BLaER1 treated with 17β-estradiol and CSF1 and Interleukin-3, amounts not matched to agents 10 nM and 100 nM (cell line): Measurements from ENCODE around the gene SLC10A4.

ENCODE experiments used
- H3K27ac ChIP-seq, 11 experiments: shearing (Covaris generic); formaldehyde crosslinking; 2 replicates each; pipeline ENCODE4 v1.8.1; 2022
- H3K27me3 ChIP-seq, 11 experiments: shearing (Covaris generic); formaldehyde crosslinking; 2 replicates each; pipeline ENCODE4 v1.8.1; 2022
- H3K36me3 ChIP-seq, 11 experiments: shearing (Covaris generic); formaldehyde crosslinking; 2 replicates each; pipeline ENCODE4 v1.8.1; 2022
- H3K4me1 ChIP-seq, 10 experiments: shearing (Covaris generic); formaldehyde crosslinking; 2 replicates each; pipeline ENCODE4 v1.8.1; 2022
- H3K4me2 ChIP-seq, 11 experiments: shearing (Covaris generic); formaldehyde crosslinking; 2 replicates each; pipeline ENCODE4 v1.8.1; 2022
- H3K4me3 ChIP-seq, 10 experiments: shearing (Covaris generic); formaldehyde crosslinking; 2 replicates each; pipeline ENCODE4 v1.8.1; 2022
- H3K9ac ChIP-seq, 11 experiments: shearing (Covaris generic); formaldehyde crosslinking; 2 replicates each; pipeline ENCODE4 v1.8.1; 2022
- H3K9me3 ChIP-seq, 11 experiments: shearing (Covaris generic); formaldehyde crosslinking; replicated peaks in 1 of 11; 2 replicates each; pipeline ENCODE4 v1.8.1; 2022
- H4K20me1 ChIP-seq, 11 experiments: shearing (Covaris generic); formaldehyde crosslinking; 2 replicates each; pipeline ENCODE4 v1.8.1; 2022
- Cebpa-rat ChIP-seq, 11 experiments: shearing (Covaris generic); IDR thresholded peaks; 2 replicates each; pipeline ENCODE4 v1.8.1; 2022

Gene SLC10A4

DNA sequence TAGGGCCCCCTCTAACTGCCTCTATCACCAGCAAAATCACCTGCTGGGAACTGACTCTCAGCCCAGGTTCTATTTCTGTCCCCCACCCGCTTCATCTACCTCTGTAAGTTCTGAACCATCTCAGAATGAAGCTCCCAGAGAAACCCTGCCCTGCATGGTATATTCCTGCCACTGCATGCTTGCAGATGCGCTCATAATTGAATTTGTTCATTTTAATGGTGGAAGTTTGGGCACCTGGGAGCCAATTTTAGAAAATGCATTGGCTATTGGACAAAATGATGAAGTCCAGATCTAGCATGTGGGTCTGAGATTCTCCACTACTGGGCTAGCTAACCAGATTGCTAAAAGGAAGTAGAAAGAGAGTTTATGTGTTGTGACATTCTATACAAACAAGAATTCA lies 28.6 kb upstream of the SLC10A4 start:
- H3K4me2 ChIP-seq = no peak overlapping the region
- no peak overlapping the region for H3K27ac ChIP-seq
- H3K9ac ChIP-seq = no peak overlapping the region
- H3K4me1 ChIP-seq = peaks cover 0 to 4% (median 0%) of the 10 kb centered on the region in 10 experiments; a peak in 1 of 20 replicates
- H3K27me3 ChIP-seq = no peaks in the 10 kb centered on the region
- peaks cover 0 to 21% (median 11%) of the 10 kb centered on the region in 11 experiments; a peak in 14 of 22 replicates for H3K9me3 ChIP-seq
- H3K4me3 ChIP-seq = no peak overlapping the region
- TF ChIP-seq Cebpa-rat (IDR thresholded peaks at IDR 0.05) = no peak
- H4K20me1 ChIP-seq = no peaks in the 10 kb centered on the region
- H3K36me3 ChIP-seq = no peaks in the 10 kb centered on the region

DNA sequence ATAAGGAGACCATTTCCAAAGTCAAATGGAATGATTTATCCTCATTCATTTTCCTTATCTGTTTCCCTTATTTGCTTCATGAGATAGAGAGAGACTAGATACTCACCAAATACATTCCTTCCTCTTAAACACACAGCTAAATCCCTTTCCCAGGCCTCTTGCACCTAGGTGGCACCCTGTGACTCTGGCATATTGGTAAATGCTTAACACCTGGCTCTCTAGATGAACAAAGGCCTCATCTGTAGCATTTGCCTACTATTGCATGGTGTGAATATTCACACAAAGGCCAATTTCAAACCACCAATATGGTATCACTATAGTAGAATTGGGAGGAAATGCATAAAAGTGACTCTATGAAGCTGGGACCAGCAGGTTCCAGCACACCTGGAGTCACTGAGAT lies 22.1 kb upstream of the SLC10A4 start:
- Histone ChIP-seq H3K4me2 (no peak overlapping the region), H3K27ac (no peak overlapping the region), H4K20me1 (no peaks in the 10 kb centered on the region), H3K9ac (no peak overlapping the region), H3K27me3 (no peaks in the 10 kb centered on the region), H3K4me1 (peaks cover 0 to 2% (median 0%) of the 10 kb centered on the region in 10 experiments; a peak in 2 of 20 replicates), H3K36me3 (no peaks in the 10 kb centered on the region), H3K4me3 (no peak overlapping the region), H3K9me3 (peaks cover 0 to 17% (median 10%) of the 10 kb centered on the region in 11 experiments; a peak in 12 of 22 replicates)
- no peak for TF ChIP-seq Cebpa-rat (IDR thresholded peaks at IDR 0.05)

DNA sequence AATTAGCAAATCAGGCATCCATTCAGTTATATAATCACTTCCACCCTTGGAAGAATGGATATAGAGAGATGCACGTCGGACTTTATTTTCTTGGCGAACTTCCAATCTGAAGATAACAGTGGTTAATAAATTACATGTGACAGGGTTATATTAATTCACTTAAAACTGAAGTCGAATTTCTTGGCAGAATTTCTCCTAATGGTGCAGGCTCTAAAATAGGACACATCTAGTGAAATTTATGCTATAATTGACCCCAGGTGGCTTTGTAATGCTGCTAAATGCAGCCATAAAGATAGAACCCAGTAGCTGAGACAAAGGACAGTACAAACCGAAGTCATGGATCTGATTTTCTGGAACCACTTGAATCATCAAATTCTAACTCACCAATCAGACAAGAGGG lies 20.8 kb upstream of the SLC10A4 start:
- H3K27ac ChIP-seq = no peak overlapping the region
- no peak for TF ChIP-seq Cebpa-rat (IDR thresholded peaks at IDR 0.05)
- no peaks in the 10 kb centered on the region for H4K20me1 ChIP-seq
- no peak overlapping the region for H3K4me3 ChIP-seq
- H3K4me2 ChIP-seq = no peak overlapping the region
- no peaks in the 10 kb centered on the region for H3K27me3 ChIP-seq
- peaks cover 2 to 16% (median 12%) of the 10 kb centered on the region in 10 experiments; a peak in 18 of 20 replicates for H3K4me1 ChIP-seq
- H3K36me3 ChIP-seq = no peaks in the 10 kb centered on the region
- H3K9me3 ChIP-seq = peaks cover 0 to 9% (median 4%) of the 10 kb centered on the region in 11 experiments; a peak in 9 of 22 replicates
- no peak overlapping the region for H3K9ac ChIP-seq

DNA sequence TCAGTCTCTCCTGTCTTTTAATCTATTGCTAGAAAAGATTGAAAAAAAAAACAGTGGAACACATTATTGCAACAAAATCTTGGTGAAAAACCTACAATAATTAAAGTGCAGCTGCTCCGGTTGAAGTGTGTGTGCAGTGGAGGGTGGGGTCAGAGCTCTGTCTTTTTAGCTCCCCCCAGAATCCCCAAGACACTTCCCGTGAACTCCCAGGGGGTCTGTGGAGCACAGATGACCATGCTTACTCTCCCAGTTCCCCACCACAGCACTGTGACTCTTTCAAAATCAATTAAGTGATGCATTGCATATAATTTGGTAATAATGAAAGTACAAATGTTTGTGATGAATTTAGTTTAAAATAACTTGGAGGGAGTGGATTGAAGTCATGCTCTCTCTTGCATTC lies 15.7 kb upstream of the SLC10A4 start:
- Histone ChIP-seq H3K4me2 (peak overlapping the region; percentile 32 to 82 (median 63)), H4K20me1 (no peaks in the 10 kb centered on the region), H3K4me1 (peaks cover 8 to 26% (median 21%) of the 10 kb centered on the region in 10 experiments; a peak in 18 of 20 replicates), H3K27ac (peak overlapping the region in 8 of 11 experiments; percentile 42 to 67 (median 64); a peak in 15 of 22 replicates), H3K4me3 (no peak overlapping the region), H3K36me3 (no peaks in the 10 kb centered on the region), H3K9ac (peak overlapping the region in 5 of 11 experiments; percentile 1 to 42 (median 15); a peak in 3 of 22 replicates), H3K9me3 (0 out of 22 replicates have a peak, but pooled peaks cover 0 to 4% (median 0%) of the 10 kb centered on the region in 11 experiments), H3K27me3 (no peaks in the 10 kb centered on the region)
- 0 out of 22 replicates have a peak, but pooled peaks of 1 of the 11 experiments have one; percentile 47 for TF ChIP-seq Cebpa-rat (IDR thresholded peaks at IDR 0.05)

DNA sequence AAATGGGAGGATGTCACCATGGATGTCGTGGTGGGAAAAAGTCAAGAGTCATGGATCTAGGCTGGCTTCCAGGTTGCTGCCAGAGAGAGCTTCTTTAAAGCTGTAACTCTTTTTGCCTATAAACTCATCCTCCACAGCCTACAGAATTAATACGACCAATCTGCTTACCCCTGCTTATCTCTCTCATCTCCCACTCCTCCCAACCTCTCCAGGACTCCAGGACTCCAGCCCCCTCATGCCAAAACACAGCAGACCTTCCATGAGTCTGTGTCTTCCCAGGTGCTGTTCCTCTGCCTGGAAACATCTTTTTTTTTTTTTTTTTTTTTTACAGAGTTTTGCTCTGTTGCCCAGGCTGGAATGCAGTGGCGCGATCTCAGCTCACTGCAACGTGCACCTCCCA lies 15.3 kb upstream of the SLC10A4 start:
- H3K4me1 ChIP-seq = peaks cover 8 to 26% (median 21%) of the 10 kb centered on the region in 10 experiments; a peak in 18 of 20 replicates
- peak overlapping the region in 8 of 11 experiments; percentile 42 to 67 (median 64); a peak in 15 of 22 replicates for H3K27ac ChIP-seq
- no peaks in the 10 kb centered on the region for H3K36me3 ChIP-seq
- no peak for TF ChIP-seq Cebpa-rat (IDR thresholded peaks at IDR 0.05)
- H3K27me3 ChIP-seq = no peaks in the 10 kb centered on the region
- peak overlapping the region; percentile 32 to 82 (median 63) for H3K4me2 ChIP-seq
- peak overlapping the region in 6 of 11 experiments; percentile 1 to 42 (median 13); a peak in 3 of 22 replicates for H3K9ac ChIP-seq
- H4K20me1 ChIP-seq = no peaks in the 10 kb centered on the region
- H3K9me3 ChIP-seq = 0 out of 22 replicates have a peak, but pooled peaks cover 0 to 4% (median 0%) of the 10 kb centered on the region in 11 experiments
- no peak overlapping the region for H3K4me3 ChIP-seq

DNA sequence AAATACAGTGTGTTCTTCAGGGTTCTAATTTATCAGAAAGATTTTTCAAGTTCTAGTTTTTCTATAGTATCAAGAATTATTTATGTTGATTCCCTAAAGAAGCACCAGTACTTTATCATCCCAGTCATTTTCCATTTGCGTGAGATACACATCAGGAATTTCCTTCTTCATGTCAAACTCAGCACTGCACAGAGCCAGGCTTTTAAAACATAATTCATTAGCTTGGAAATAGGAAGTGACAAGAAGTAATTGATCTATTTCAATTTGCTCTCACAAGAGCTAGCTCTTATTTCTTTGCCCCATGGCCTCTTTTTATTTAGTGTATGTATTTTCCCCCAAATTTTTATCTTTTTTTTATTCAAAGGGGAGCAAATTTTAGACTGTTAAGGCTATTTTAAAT lies 13.0 kb upstream of the SLC10A4 start:
- Histone ChIP-seq H4K20me1 (no peaks in the 10 kb centered on the region), H3K4me3 (no peak overlapping the region), H3K36me3 (no peaks in the 10 kb centered on the region), H3K4me1 (peaks cover 8 to 26% (median 21%) of the 10 kb centered on the region in 10 experiments; a peak in 18 of 20 replicates), H3K9me3 (no peaks in the 10 kb centered on the region), H3K4me2 (no peak overlapping the region), H3K27me3 (no peaks in the 10 kb centered on the region), H3K27ac (no peak overlapping the region), H3K9ac (no peak overlapping the region)
- TF ChIP-seq Cebpa-rat (IDR thresholded peaks at IDR 0.05) = no peak

DNA sequence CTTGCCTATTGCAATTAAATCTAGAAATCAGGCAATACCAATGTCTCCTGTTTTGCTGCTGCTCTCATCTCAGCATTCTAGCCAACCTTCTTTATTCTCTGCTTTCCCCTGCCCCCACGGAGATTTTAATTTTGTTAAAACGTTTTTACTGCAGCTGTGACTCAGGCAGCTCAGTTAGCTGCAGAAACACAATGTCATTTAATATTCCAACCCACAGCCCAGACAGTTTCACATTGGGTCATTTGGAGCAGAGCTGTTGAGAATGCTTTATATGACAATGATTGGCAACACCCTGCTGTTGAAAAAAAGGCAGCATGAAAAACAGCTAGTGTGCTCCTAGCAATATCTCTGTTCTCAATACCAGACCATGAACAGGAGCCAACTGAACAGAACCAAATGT lies 12.6 kb upstream of the SLC10A4 start:
- Histone ChIP-seq H3K9ac (no peak overlapping the region), H3K4me3 (no peak overlapping the region), H3K9me3 (no peaks in the 10 kb centered on the region), H3K27me3 (no peaks in the 10 kb centered on the region), H3K27ac (no peak overlapping the region), H3K4me2 (no peak overlapping the region), H4K20me1 (no peaks in the 10 kb centered on the region), H3K4me1 (peaks cover 8 to 26% (median 21%) of the 10 kb centered on the region in 10 experiments; a peak in 18 of 20 replicates), H3K36me3 (no peaks in the 10 kb centered on the region)
- TF ChIP-seq Cebpa-rat (IDR thresholded peaks at IDR 0.05) = no peak

DNA sequence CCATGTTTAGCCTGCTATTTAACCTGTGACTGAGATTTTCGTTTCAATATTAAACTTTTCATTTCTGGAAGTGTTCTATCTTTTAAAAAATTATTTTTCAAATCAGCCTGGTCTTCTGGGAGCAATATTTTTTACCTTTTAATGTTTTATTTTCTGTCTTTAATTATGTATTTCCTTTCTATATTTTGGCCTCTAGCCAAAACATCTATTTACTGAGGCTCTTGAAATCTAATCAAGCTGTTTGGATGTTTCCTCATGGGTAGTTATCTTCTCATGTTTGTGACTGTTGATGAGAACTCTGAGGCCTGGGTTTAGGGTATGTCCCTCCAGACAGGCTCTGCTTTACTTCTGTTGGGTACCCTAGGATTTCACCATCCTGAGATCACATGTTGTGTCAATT lies 10.3 kb upstream of the SLC10A4 start:
- no peaks in the 10 kb centered on the region for H3K36me3 ChIP-seq
- H3K4me1 ChIP-seq = peaks cover 4 to 10% (median 6%) of the 10 kb centered on the region in 10 experiments; a peak in 19 of 20 replicates
- no peak overlapping the region for H3K9ac ChIP-seq
- H3K27me3 ChIP-seq = no peaks in the 10 kb centered on the region
- H3K4me3 ChIP-seq = no peak overlapping the region
- no peak overlapping the region for H3K27ac ChIP-seq
- TF ChIP-seq Cebpa-rat (IDR thresholded peaks at IDR 0.05) = no peak
- H3K9me3 ChIP-seq = no peaks in the 10 kb centered on the region
- no peak overlapping the region for H3K4me2 ChIP-seq
- H4K20me1 ChIP-seq = no peaks in the 10 kb centered on the region

DNA sequence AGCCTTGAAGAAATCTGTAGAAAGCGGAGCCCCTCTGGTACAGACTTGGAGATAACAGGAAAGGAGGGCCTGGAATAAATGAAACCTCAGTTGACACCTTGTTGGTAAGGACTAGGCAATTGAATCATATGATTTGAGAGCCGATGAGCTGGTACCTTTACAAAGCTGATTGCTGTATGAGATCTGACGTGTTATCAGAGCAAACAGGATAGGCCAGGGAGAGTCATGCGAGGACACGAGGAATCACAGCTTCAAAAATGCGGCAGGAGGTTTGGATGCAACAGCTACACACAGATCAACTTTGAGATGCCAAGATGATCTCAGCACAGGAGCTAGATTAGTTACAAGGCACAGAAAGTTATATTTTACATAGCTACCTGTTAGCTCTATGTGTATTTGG lies 7.4 kb upstream of the SLC10A4 start:
- H3K4me3 ChIP-seq = no peak overlapping the region
- no peak overlapping the region for H3K27ac ChIP-seq
- no peaks in the 10 kb centered on the region for H3K27me3 ChIP-seq
- H4K20me1 ChIP-seq = no peaks in the 10 kb centered on the region
- no peak overlapping the region for H3K9ac ChIP-seq
- TF ChIP-seq Cebpa-rat (IDR thresholded peaks at IDR 0.05) = no peak
- H3K36me3 ChIP-seq = no peaks in the 10 kb centered on the region
- H3K4me1 ChIP-seq = peaks cover 0 to 12% (median 7%) of the 10 kb centered on the region in 10 experiments; a peak in 13 of 20 replicates
- peaks cover 0 to 4% (median 0%) of the 10 kb centered on the region in 11 experiments; a peak in 3 of 22 replicates for H3K9me3 ChIP-seq
- no peak overlapping the region for H3K4me2 ChIP-seq

DNA sequence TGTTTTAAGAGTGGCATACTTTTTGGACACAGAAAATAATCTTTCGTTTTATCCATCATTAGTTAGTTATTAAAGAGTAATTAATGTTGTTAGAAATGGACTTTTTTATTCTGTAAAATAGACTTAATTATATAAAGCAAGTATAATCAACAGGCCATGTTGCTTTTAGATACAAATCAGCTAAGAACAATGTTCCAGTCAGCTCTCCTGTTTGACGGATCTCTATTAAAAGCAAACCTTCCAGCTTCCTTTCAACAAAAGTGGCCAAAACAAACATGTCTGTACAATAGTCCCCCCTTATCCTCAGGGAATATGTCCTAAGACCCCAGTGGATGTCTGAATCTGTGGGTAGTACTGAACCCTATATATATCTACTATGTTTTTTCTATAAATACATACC lies 4.9 kb upstream of the SLC10A4 start:
- Histone ChIP-seq H3K36me3 (peaks cover 0 to under 1% (median 0%) of the 10 kb centered on the region in 11 experiments; a peak in 1 of 22 replicates), H4K20me1 (no peaks in the 10 kb centered on the region), H3K9ac (no peak overlapping the region), H3K4me3 (no peak overlapping the region), H3K4me1 (peaks cover 0 to 23% (median 10%) of the 10 kb centered on the region in 10 experiments; a peak in 14 of 20 replicates), H3K27ac (no peak overlapping the region), H3K4me2 (no peak overlapping the region), H3K27me3 (peaks cover 10 to 15% (median 14%) of the 10 kb centered on the region in 11 experiments), H3K9me3 (peaks cover 5 to 17% (median 13%) of the 10 kb centered on the region in 11 experiments)
- TF ChIP-seq Cebpa-rat (IDR thresholded peaks at IDR 0.05) = no peak
